ENCODE results near the gene CRYGB.

Gene CRYGB

GRCh38 chr2:208146006-208146405 lies at the start of gene CRYGB:
Gene CRYGB, minus strand, starts transcription at chr2:208146158. Its CDS starts 38 bp downstream, at chr2:208146120.
- no peak for FAIRE-seq

- FAIRE-seq, result no peak
Measured at GRCh38 chr2:208195531-208195930, 49.6 kb upstream of the CRYGB start.

GRCh38 chr2:208192611-208193236 lies 46.8 kb upstream of the CRYGB start:
- FAIRE-seq, result no peak

GRCh38 chr2:208189810-208190503 lies 44.0 kb upstream of the CRYGB start, which contains the start of gene C2orf80:
Gene C2orf80, minus strand, starts transcription at chr2:208190030. Its CDS starts 3,044 bp downstream, at chr2:208186986.
- no peak for FAIRE-seq

- FAIRE-seq, result no peak
Measured at GRCh38 chr2:208189069-208189809, 43.3 kb upstream of the CRYGB start.

- no peak for FAIRE-seq
Measured at GRCh38 chr2:208186893-208187292, 40.9 kb upstream of the CRYGB start.

GRCh38 chr2:208186465-208186864 lies 40.5 kb upstream of the CRYGB start:
- FAIRE-seq, result no peak

- FAIRE-seq, result no peak
Measured at GRCh38 chr2:208183972-208184705, 38.2 kb upstream of the CRYGB start.

GRCh38 chr2:208183526-208183925 lies 37.6 kb upstream of the CRYGB start:
- FAIRE-seq, result no peak

GRCh38 chr2:208182835-208183234 lies 36.9 kb upstream of the CRYGB start:
- FAIRE-seq, result no peak

- no peak for FAIRE-seq
Measured at GRCh38 chr2:208179028-208179609, 33.2 kb upstream of the CRYGB start.

- no peak for FAIRE-seq
Measured at GRCh38 chr2:208175840-208176153, 29.8 kb upstream of the CRYGB start.

GRCh38 chr2:208175069-208175839 lies 29.3 kb upstream of the CRYGB start:
- FAIRE-seq, result no peak

- FAIRE-seq, result no peak
Measured at GRCh38 chr2:208174144-208174543, 28.2 kb upstream of the CRYGB start.

GRCh38 chr2:208172125-208172524 lies 26.2 kb upstream of the CRYGB start:
- FAIRE-seq, result no peak

- FAIRE-seq, result no peak
Measured at GRCh38 chr2:208164951-208165755, 19.2 kb upstream of the CRYGB start.

- no peak for FAIRE-seq
Measured at GRCh38 chr2:208163489-208163888, 17.5 kb upstream of the CRYGB start, which contains the start of gene CRYGA. Gene CRYGA, minus strand, starts transcription at chr2:208163589. Its CDS starts 33 bp downstream, at chr2:208163556.

- FAIRE-seq, result no peak
Measured at GRCh38 chr2:208156439-208156838, 10.5 kb upstream of the CRYGB start.

GRCh38 chr2:208153156-208153555 lies 7.2 kb upstream of the CRYGB start:
- FAIRE-seq, result no peak

- FAIRE-seq, result no peak
Measured at GRCh38 chr2:208150956-208151355, 5.0 kb upstream of the CRYGB start.

GRCh38 chr2:208150094-208150493 lies 4.1 kb upstream of the CRYGB start:
- FAIRE-seq, result no peak
